Measurements from ENCODE around the gene SNX18. TPM values are rescaled to one million over a fixed set of nuclear protein-coding genes. Genes with fewer than 3 reads are reported as not detected.

SNX18 gene
- total and polyA plus RNA-seq, 2 of the 4 experiments (the other 2 are of a cell fraction) = 31.2 to 50.0 TPM

GRCh38 chr5:54529565-54529964 lies 12.0 kb downstream of the SNX18 start:
- Histone ChIP-seq H4K8ac (ENCODE audit: low read depth in 2 of 2, low read length in 2 of 2) (no peak overlapping the region; a peak in 1 of 4 replicates), H3K18ac (ENCODE audit: low read depth, low read length) (no peak overlapping the region), H3K9me1 (ENCODE audit: insufficient read depth, low read length) (peaks cover 41% of the 10 kb centered on the region), H3K79me1 (ENCODE audit: low read depth in 1 of 2, low read length in 2 of 2) (peaks cover 3 to 81% of the 10 kb centered on the region in 2 experiments; a peak in 3 of 4 replicates), H3K23ac (ENCODE audit: low read depth, low read length) (no peak overlapping the region), H2BK15ac (ENCODE audit: low read depth, low read length) (no peak overlapping the region), H2AFZ (replicated peaks; ENCODE audit: low read length, poor library complexity) (no peak overlapping the region), H3K9ac (ENCODE audit: low read depth, low read length) (no peak overlapping the region), H2AK5ac (ENCODE audit: low read depth, low read length) (no peak overlapping the region), H2BK120ac (ENCODE audit: low read depth, low read length) (no peak overlapping the region), H3K4me3 (ENCODE audit: insufficient read depth, low read depth, low read length) (no peak overlapping the region), H3K4me2 (ENCODE audit: low read depth, low read length) (no peak overlapping the region), H3K36me3 (ENCODE audit: control insufficient read depth, insufficient read depth, low read length) (peaks cover 31% of the 10 kb centered on the region), H2BK5ac (ENCODE audit: low read depth, low read length, poor library complexity, severe bottlenecking) (no peak overlapping the region), H2AK9ac (replicated peaks; ENCODE audit: low read depth, low read length, poor library complexity) (no peak overlapping the region), H3K9me3 (ENCODE audit: control insufficient read depth, insufficient read depth, low read length) (no peaks in the 10 kb centered on the region), H4K20me1 (ENCODE audit: insufficient read depth, low read length) (peaks cover 98% of the 10 kb centered on the region), H3K27ac (ENCODE audit: insufficient read depth, low read length) (no peak overlapping the region), H4K91ac (ENCODE audit: insufficient read depth, low read depth, low read length) (no peak overlapping the region), H3K4me1 (ENCODE audit: control insufficient read depth, insufficient read depth, low read length) (peaks cover 43% of the 10 kb centered on the region), H2BK20ac (ENCODE audit: low read depth, low read length) (no peak overlapping the region), H4K5ac (ENCODE audit: low read depth, low read length) (no peak overlapping the region), H3K4ac (ENCODE audit: low read depth, low read length) (no peak overlapping the region), H3K14ac (replicated peaks; ENCODE audit: low read depth, low read length) (no peak overlapping the region), H3K56ac (ENCODE audit: extremely low read depth, insufficient read depth, low read length) (no peak overlapping the region), H3K27me3 (ENCODE audit: control insufficient read depth, insufficient read depth, low read length) (no peaks in the 10 kb centered on the region)
- intact Hi-C loops (cut with micrococcal nuclease) (no loop called here), in situ Hi-C loops (cut with MboI; ENCODE audit: low sequenced_read_pairs) (loop anchor here (5.0 to 10.0 kb wide), 2 partner anchors 313 to 625 kb away; no protein-coding TSS in a partner anchor), dilution Hi-C loops (cut with HindIII; ENCODE audit: low sequenced_read_pairs, unreplicated experiment) (no loop called here)
- CTCF ChIA-PET = interaction anchor here (0.9 kb wide), 1 partner anchor 153 kb away, joined by 3 read pairs; no protein-coding TSS in a partner anchor
- no peak for TF ChIP-seq CTCF (conservative IDR thresholded peaks at IDR 0.05; ENCODE audit: low read depth, low read length)
- no peak for TF ChIP-seq MXI1 (IDR thresholded peaks at IDR 0.05; ENCODE audit: borderline replicate concordance, low read depth, low read length)
- no peak for ATAC-seq (ENCODE audit: low read depth)
- WGBS, 2 experiments (ENCODE audit: extremely low coverage in 2 of 2, insufficient read length in 1 of 2) = no CpG with 5 or more reads among the region's 2 CpGs
- no peak for DNase-seq
- BruUV-seq (replicated peaks) = no TSS peak
- POLR2A ChIA-PET (ENCODE audit: unreplicated experiment) = no interaction called here
